ENCODE measurements around the gene DNAJC6.

GRCh38 chr1:65343286-65343685, 33.9 kb downstream of the DNAJC6 start:
- TF ChIP-seq CTCF (optimal IDR thresholded peaks at IDR 0.05 in 1 of 3, IDR thresholded peaks at IDR 0.05 in 1 of 3, conservative IDR thresholded peaks at IDR 0.05 in 1 of 3; ENCODE audit: extremely low read depth in 1 of 3, insufficient read depth in 2 of 3, low read length in 3 of 3) (no peak), EZH2 (IDR thresholded peaks at IDR 0.05; ENCODE audit: low read length) (no peak)

All from keratinocyte (primary cell).